WTC11 (cell line): Measurements from ENCODE around the gene NUMBL. TPM values are rescaled to one million over a fixed set of nuclear protein-coding genes. Genes with fewer than 3 reads are reported as not detected.
A peak's percentile ranks its signal among the peaks of the same experiment; 100 is the strongest.

Experiments used
- ETV6 ChIP-seq: sonication (generic); formaldehyde crosslinking; IDR thresholded peaks from 2 replicates; pipeline ENCODE4 v1.8.1; 2022; ENCODE audit warnings: mild to moderate bottlenecking, missing genetic modification reagents
- FOXP1 ChIP-seq: sonication (generic); formaldehyde crosslinking; IDR thresholded peaks from 2 replicates; pipeline ENCODE4 v1.8.0; 2022; ENCODE audit warnings: missing genetic modification reagents, mild to moderate bottlenecking, moderate library complexity, borderline replicate concordance
- MYBL2 ChIP-seq: sonication (generic); formaldehyde crosslinking; IDR thresholded peaks from 2 replicates; pipeline ENCODE4 v1.8.1; 2023; ENCODE audit warnings: mild to moderate bottlenecking, moderate library complexity, missing genetic modification reagents
- NFE2L1 ChIP-seq: sonication (generic); formaldehyde crosslinking; IDR thresholded peaks from 2 replicates; pipeline ENCODE4 v1.8.1; 2023; ENCODE audit warnings: missing genetic modification reagents
- SP1 ChIP-seq: sonication (generic); formaldehyde crosslinking; conservative IDR thresholded peaks from 2 replicates; pipeline ENCODE4 v1.8.1; 2022; ENCODE audit warnings: missing genetic modification reagents
- ZNF263 ChIP-seq: sonication (generic); formaldehyde crosslinking; IDR thresholded peaks from 2 replicates; pipeline ENCODE4 v1.8.1; 2022; ENCODE audit warnings: low read depth, mild to moderate bottlenecking, moderate library complexity, missing genetic modification reagents
- total RNA-seq: library from RNA; stranded (reverse); gene quantifications from 3 replicates; pipeline ENCODE4 v1.2.3, GENCODE V29; 2021
- TF ChIP-seq, protein P1 (sequence below): sonication (generic); formaldehyde crosslinking; IDR thresholded peaks from 2 replicates; pipeline ENCODE4 v1.8.0; 2022; ENCODE audit warnings: mild to moderate bottlenecking, missing genetic modification reagents
- TF ChIP-seq, protein P2 (sequence below): sonication (generic); formaldehyde crosslinking; IDR thresholded peaks from 2 replicates; pipeline ENCODE4 v1.8.1; 2023; ENCODE audit warnings: mild to moderate bottlenecking, missing genetic modification reagents
- TF ChIP-seq, protein P3 (sequence below): sonication (generic); formaldehyde crosslinking; IDR thresholded peaks from 2 replicates; pipeline ENCODE4 v1.8.0; 2022; ENCODE audit warnings: mild to moderate bottlenecking, missing genetic modification reagents
- TF ChIP-seq, protein P4 (sequence below): sonication (generic); formaldehyde crosslinking; conservative IDR thresholded peaks from 2 replicates; pipeline ENCODE4 v1.8.1; 2022; ENCODE audit warnings: mild to moderate bottlenecking, missing genetic modification reagents
- TF ChIP-seq, protein P5 (sequence below): sonication (generic); formaldehyde crosslinking; IDR thresholded peaks from 2 replicates; pipeline ENCODE4 v1.8.1; 2023; ENCODE audit warnings: mild to moderate bottlenecking, missing genetic modification reagents, moderate library complexity
- TF ChIP-seq, protein P6 (sequence below): fragments of 250-450 bp; sonication (Bioruptor Pico); IDR thresholded peaks from 2 replicates; pipeline ENCODE4 v1.9.0; 2021; ENCODE audit warnings: moderate library complexity, mild to moderate bottlenecking, inconsistent platforms, borderline replicate concordance
- TF ChIP-seq, protein P7 (sequence below): fragments of 250-450 bp; sonication (Bioruptor Pico); IDR thresholded peaks from 2 replicates; pipeline ENCODE4 v2.1.2; 2022; ENCODE audit warnings: mild to moderate bottlenecking, moderate library complexity
- TF ChIP-seq, protein P8 (sequence below): sonication (generic); formaldehyde crosslinking; IDR thresholded peaks from 2 replicates; pipeline ENCODE4 v1.8.1; 2023; ENCODE audit warnings: mild to moderate bottlenecking, missing genetic modification reagents, borderline replicate concordance
- TF ChIP-seq, protein P9 (sequence below): sonication (generic); formaldehyde crosslinking; IDR thresholded peaks from 2 replicates; pipeline ENCODE4 v1.8.0; 2022; ENCODE audit warnings: mild to moderate bottlenecking, missing genetic modification reagents
- TF ChIP-seq, protein P10 (sequence below): sonication (generic); formaldehyde crosslinking; IDR thresholded peaks from 2 replicates; pipeline ENCODE4 v1.8.1; 2022; ENCODE audit warnings: mild to moderate bottlenecking, moderate library complexity, missing genetic modification reagents

Gene NUMBL
- total RNA-seq, 1 experiment from 2014 or later: 30.3 TPM

DNA sequence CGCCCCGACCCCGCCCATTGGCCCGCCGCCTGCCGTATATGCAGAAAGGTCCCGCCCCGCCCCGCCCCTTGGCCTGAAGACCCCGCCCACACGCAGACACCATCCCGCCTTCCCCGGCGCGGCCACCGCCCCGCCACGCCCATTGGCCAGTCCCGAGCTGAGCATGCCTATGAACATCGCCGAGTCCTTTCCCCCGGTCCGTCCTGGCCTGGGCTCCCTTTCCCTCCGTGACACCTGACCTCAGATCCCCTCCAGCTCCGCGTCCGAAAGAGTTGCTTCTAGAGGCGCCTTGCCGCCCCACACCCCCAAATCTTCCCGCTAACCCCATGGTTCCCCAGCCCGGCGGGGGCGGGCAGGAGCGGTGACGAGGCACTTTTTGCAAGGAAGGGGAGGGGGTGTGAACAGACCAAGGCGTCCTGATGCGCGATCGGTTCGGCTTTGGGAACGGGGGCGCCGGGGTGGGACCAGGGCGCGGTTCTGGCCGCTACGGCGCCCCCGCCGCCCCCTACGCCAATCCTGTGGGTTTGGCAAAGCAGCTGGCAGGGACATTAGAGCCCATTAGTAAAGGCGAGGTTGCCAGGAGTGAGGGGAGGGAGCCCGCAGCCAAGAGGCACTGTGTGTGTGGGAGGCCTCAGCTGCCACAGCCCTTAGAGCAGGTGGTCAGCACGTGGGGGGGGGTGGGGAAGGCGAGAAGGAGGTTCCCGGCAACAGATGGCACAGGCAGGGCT is 406 bp upstream of the NUMBL start (continued):
- TF ChIP-seq, protein P1, sequence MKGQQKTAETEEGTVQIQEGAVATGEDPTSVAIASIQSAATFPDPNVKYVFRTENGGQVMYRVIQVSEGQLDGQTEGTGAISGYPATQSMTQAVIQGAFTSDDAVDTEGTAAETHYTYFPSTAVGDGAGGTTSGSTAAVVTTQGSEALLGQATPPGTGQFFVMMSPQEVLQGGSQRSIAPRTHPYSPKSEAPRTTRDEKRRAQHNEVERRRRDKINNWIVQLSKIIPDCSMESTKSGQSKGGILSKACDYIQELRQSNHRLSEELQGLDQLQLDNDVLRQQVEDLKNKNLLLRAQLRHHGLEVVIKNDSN (CRISPR knock-in tag): peak; percentile 17; the same call in 1 of the 2 replicates
- TF ChIP-seq SP1 (CRISPR knock-in tag) (peak; percentile 28), ZNF263 (CRISPR knock-in tag) (0 out of 2 replicates have a peak, but pooled peaks have one; percentile 28), FOXP1 (CRISPR knock-in tag) (peak; percentile 82), NFE2L1 (CRISPR knock-in tag) (peak; percentile 77), ETV6 (CRISPR knock-in tag) (peak; percentile 18; the same call in 1 of the 2 replicates), MYBL2 (CRISPR knock-in tag) (peak; percentile 57; the same call in 1 of the 2 replicates)
- TF ChIP-seq, protein P2, sequence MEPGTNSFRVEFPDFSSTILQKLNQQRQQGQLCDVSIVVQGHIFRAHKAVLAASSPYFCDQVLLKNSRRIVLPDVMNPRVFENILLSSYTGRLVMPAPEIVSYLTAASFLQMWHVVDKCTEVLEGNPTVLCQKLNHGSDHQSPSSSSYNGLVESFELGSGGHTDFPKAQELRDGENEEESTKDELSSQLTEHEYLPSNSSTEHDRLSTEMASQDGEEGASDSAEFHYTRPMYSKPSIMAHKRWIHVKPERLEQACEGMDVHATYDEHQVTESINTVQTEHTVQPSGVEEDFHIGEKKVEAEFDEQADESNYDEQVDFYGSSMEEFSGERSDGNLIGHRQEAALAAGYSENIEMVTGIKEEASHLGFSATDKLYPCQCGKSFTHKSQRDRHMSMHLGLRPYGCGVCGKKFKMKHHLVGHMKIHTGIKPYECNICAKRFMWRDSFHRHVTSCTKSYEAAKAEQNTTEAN (CRISPR knock-in tag): 0 out of 2 replicates have a peak, but pooled peaks have one; percentile 53
- TF ChIP-seq, protein P3, sequence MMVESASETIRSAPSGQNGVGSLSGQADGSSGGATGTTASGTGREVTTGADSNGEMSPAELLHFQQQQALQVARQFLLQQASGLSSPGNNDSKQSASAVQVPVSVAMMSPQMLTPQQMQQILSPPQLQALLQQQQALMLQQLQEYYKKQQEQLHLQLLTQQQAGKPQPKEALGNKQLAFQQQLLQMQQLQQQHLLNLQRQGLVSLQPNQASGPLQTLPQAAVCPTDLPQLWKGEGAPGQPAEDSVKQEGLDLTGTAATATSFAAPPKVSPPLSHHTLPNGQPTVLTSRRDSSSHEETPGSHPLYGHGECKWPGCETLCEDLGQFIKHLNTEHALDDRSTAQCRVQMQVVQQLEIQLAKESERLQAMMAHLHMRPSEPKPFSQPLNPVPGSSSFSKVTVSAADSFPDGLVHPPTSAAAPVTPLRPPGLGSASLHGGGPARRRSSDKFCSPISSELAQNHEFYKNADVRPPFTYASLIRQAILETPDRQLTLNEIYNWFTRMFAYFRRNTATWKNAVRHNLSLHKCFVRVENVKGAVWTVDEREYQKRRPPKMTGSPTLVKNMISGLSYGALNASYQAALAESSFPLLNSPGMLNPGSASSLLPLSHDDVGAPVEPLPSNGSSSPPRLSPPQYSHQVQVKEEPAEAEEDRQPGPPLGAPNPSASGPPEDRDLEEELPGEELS (CRISPR knock-in tag): 0 out of 2 replicates have a peak, but pooled peaks have one; percentile 3
- TF ChIP-seq, protein P4, sequence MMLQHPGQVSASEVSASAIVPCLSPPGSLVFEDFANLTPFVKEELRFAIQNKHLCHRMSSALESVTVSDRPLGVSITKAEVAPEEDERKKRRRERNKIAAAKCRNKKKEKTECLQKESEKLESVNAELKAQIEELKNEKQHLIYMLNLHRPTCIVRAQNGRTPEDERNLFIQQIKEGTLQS (CRISPR knock-in tag): 0 out of 2 replicates have a peak, but pooled peaks have one; percentile 23
- TF ChIP-seq, protein P5, sequence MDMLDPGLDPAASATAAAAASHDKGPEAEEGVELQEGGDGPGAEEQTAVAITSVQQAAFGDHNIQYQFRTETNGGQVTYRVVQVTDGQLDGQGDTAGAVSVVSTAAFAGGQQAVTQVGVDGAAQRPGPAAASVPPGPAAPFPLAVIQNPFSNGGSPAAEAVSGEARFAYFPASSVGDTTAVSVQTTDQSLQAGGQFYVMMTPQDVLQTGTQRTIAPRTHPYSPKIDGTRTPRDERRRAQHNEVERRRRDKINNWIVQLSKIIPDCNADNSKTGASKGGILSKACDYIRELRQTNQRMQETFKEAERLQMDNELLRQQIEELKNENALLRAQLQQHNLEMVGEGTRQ (CRISPR knock-in tag): peak; percentile 37; the same call in 1 of the 2 replicates
- TF ChIP-seq, protein P6, sequence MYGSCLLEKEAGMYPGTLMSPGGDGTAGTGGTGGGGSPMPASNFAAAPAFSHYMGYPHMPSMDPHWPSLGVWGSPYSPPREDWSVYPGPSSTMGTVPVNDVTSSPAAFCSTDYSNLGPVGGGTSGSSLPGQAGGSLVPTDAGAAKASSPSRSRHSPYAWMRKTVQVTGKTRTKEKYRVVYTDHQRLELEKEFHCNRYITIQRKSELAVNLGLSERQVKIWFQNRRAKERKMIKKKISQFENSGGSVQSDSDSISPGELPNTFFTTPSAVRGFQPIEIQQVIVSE (CRISPR knock-in tag): no peak
- TF ChIP-seq, protein P7, sequence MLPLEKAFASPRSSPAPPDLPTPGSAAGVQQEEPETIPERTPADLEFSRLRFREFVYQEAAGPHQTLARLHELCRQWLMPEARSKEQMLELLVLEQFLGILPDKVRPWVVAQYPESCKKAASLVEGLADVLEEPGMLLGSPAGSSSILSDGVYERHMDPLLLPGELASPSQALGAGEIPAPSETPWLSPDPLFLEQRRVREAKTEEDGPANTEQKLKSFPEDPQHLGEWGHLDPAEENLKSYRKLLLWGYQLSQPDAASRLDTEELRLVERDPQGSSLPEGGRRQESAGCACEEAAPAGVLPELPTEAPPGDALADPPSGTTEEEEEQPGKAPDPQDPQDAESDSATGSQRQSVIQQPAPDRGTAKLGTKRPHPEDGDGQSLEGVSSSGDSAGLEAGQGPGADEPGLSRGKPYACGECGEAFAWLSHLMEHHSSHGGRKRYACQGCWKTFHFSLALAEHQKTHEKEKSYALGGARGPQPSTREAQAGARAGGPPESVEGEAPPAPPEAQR: no peak
- TF ChIP-seq, protein P8, sequence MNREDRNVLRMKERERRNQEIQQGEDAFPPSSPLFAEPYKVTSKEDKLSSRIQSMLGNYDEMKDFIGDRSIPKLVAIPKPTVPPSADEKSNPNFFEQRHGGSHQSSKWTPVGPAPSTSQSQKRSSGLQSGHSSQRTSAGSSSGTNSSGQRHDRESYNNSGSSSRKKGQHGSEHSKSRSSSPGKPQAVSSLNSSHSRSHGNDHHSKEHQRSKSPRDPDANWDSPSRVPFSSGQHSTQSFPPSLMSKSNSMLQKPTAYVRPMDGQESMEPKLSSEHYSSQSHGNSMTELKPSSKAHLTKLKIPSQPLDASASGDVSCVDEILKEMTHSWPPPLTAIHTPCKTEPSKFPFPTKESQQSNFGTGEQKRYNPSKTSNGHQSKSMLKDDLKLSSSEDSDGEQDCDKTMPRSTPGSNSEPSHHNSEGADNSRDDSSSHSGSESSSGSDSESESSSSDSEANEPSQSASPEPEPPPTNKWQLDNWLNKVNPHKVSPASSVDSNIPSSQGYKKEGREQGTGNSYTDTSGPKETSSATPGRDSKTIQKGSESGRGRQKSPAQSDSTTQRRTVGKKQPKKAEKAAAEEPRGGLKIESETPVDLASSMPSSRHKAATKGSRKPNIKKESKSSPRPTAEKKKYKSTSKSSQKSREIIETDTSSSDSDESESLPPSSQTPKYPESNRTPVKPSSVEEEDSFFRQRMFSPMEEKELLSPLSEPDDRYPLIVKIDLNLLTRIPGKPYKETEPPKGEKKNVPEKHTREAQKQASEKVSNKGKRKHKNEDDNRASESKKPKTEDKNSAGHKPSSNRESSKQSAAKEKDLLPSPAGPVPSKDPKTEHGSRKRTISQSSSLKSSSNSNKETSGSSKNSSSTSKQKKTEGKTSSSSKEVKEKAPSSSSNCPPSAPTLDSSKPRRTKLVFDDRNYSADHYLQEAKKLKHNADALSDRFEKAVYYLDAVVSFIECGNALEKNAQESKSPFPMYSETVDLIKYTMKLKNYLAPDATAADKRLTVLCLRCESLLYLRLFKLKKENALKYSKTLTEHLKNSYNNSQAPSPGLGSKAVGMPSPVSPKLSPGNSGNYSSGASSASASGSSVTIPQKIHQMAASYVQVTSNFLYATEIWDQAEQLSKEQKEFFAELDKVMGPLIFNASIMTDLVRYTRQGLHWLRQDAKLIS (CRISPR knock-in tag): 0 out of 2 replicates have a peak, but pooled peaks have one; percentile 46
- TF ChIP-seq, protein P9, sequence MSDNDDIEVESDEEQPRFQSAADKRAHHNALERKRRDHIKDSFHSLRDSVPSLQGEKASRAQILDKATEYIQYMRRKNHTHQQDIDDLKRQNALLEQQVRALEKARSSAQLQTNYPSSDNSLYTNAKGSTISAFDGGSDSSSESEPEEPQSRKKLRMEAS (CRISPR knock-in tag): peak; percentile 86; the same call in 1 of the 2 replicates
- TF ChIP-seq, protein P10, sequence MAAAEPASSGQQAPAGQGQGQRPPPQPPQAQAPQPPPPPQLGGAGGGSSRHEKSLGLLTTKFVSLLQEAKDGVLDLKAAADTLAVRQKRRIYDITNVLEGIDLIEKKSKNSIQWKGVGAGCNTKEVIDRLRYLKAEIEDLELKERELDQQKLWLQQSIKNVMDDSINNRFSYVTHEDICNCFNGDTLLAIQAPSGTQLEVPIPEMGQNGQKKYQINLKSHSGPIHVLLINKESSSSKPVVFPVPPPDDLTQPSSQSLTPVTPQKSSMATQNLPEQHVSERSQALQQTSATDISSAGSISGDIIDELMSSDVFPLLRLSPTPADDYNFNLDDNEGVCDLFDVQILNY (CRISPR knock-in tag): peak; percentile 42; the same call in 1 of the 2 replicates
